ENCODE results near the gene MLKL.

DNA sequence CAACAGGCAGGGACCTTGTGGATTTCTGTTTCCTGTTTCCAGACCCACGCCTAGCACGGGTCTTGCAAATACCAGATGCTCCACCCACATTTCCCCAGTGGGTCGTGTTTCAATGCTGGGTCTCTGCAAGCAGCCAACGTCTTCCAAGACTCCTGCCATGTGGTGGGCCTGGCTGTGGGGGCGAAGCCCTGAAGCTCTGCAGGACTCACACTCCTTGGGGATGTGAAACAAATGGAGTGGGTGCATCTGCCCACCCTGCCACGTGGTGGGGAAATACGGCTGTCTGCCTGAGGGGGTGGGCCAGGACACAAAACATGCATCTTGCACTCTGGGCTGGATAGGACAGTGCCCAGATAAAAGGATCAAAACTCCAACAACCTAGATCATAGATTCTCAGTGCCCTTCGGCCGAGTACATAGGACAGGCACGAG lies 41.4 kb upstream of the MLKL start:
- no peak for TF ChIP-seq POLR2A (IDR thresholded peaks at IDR 0.05)
- no peak for TF ChIP-seq CTCF (IDR thresholded peaks at IDR 0.05)
